Lower leg skin (tissue), 3 donors: ENCODE measurements around the gene POLR3K.

Source experiments
- CTCF ChIP-seq, 3 donors: fragments of 450-650 bp; IDR thresholded peaks; one replicate each; pipeline ENCODE4 v1.5.1; 2016; ENCODE audit warnings: antibody characterized with exemption in 3 of 3, mild to moderate bottlenecking in 3 of 3, moderate library complexity in 2 of 3
- POLR2A ChIP-seq, 2 donors: fragments of 450-650 bp; IDR thresholded peaks; one replicate each; pipeline ENCODE4 v1.6.1; 2016 to 2017; ENCODE audit warnings: antibody characterized with exemption in 2 of 2, mild to moderate bottlenecking in 1 of 2, moderate library complexity in 1 of 2

DNA sequence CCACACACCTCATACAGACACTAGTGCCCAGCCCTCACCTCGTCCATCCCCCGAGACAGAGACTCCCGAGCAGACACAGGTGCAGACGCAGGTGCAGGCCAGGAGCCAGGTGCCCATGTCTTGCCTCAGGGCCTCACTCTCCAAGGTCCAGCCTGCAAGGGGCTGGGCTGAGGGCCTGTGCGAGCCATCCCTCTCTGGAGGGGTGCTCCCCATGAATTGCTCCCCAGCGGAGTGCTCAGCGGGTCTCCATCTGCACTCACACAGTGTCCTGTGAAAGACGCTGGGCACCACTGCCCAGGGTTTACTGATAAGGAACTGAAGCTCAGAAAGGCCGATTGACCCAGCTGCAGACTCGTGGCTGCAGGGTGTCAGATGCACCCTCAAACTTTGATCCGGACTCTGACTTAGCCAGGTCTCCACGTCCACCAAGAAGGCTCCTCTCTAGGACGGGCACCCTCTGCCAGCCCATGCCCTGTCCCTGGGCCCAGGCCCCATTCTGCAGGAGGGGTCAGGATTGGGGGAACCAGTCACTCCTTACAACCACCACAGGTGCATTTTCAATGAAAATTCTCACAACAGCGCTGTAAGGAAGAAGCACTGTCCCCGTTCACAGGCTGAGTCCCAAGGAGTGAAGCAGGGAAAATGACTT is 16.9 kb downstream of the POLR3K start:
- TF ChIP-seq CTCF (IDR thresholded peaks at IDR 0.05), result no peak
- no peak for TF ChIP-seq POLR2A (IDR thresholded peaks at IDR 0.05)
